ENCODE results near the gene ZPR1.

The ZPR1 gene

GRCh38 chr11:116742104-116742503 is 45.7 kb downstream of the ZPR1 start:
- FAIRE-seq = no peak

DNA sequence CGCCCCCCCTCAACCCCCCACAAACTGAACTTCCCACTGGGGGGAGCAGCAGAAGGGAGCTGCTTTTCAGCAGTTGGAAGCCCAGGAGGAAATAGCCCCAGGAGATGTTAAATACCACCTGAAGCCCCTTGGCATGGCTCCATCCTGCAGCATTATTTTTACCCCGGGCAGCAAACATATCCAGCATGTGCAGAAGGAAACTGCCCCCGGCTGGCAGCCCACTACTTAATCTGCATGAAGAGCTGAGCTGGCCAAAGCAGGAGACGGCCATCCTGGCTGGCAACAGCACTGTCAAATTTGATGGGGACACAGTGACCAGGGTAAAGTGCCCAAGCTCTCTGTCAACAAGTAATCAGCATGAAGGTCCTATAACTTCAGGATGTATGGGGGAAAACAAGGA is 47.1 kb downstream of the ZPR1 start:
- FAIRE-seq = no peak

DNA sequence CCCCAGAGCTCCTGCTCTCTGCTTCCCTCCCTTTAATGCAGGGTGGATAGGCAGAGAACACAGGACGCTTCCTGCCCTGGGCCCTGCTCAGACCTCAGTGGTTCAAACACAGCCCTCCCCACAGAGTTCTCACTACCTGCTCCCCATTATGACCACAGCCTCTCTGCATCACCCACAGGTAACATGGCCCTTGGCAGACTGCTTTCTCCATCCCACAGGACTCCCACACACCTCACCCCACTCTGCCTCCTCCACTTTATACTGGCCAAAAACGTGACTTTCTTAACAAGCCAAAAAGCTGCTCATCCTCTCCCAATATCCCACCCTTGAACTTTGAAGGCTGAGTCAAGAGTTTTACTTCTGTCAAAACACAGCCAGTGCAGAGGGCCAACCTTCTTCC is 48.8 kb downstream of the ZPR1 start:
- FAIRE-seq = no peak

- no peak for FAIRE-seq
Measured at GRCh38 chr11:116736763-116737162, 51.1 kb downstream of the ZPR1 start.

- FAIRE-seq = no peak
Measured at GRCh38 chr11:116733969-116734508, 53.8 kb downstream of the ZPR1 start.

DNA sequence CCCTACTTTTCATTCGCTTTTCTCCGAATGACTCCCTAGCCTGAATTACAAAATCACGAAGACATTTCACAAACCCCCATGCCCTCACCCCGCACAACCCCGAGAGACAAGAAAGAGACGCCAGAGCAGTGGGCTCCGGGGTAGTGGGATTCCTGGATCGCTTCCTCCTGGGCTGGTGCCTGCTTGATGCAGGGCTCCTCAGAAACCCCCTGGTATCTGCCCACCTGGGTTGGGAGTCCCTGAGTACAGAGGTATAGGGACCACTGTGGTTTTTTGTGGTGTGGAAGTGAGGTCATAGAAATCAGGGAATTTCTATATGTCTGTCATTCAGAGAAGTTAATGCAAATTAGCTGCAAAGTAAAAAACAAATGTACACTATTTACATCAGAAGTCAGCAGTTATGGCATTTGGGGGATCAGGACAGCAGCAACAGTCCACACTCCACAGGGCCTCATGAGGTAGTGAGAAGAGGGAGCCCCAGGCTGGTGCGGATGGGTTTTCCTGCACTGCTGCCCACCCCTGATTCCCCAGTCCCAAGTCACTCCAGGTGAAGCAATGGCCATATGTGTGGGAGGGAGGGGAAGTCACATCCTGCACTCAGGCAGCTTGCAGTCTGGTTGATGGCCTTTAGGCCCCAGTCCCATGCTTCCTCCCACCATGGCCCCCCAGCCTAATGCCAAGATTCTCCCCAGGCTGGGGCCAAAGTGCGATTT is 54.6 kb downstream of the ZPR1 start:
- FAIRE-seq = no peak

DNA sequence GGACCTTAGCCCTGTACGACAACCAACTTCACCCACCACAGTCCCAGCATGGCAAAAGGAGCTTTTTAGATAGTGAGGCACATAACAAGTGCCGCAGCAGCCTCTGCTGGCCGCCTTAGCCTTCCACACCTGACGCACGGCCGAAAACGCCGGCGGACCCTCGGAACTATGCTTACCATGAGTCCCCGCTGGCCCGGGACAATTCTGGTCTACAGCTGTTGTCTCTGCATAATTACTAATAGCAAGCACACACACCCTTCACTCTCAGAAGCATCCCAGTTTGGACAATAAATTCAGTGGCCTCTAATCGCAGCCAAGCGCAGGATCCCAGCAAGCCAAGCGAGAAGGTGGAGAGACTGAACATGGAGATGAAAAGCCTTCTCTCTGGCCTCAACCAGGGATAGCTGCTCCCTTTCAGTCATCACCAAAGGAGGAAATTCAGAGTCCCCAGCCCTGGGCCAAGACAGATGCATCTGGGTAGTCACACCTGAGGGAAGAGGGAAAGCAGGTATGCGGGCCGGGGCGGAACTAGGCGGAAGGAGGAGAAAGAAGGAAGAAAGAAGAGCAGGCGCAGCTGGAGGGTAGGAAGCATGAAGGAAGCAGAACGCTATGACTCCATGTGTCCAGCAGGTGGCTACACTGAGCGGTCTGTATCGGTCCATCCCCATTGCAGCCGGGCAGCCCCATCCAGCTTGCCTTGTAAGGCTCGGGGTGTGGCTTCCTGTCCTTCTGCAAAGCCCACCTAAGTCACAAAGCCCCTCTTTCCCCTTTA is 55.4 kb downstream of the ZPR1 start:
- no peak for FAIRE-seq

DNA sequence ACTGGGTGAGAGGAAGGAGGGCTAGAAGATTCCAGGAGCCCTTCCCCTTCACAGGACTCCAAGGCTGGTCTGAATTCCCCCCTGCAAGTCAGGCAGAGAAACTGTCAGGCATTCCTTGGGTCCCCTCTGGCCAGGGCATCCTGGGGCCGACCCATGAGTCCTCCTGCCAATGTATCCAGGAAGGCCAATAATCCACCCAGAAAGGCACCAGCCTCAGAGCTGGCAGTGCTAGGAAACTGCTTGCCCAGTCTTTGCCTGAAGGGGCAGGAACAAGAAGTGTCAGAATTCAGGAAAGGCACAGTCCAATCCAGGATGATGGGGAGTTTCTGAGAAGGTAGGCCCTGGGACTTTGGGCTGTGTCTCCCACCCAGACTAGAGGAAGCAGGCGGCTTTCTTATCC is 56.0 kb downstream of the ZPR1 start:
- FAIRE-seq = no peak

- FAIRE-seq = no peak
Measured at GRCh38 chr11:116731097-116731761, 56.6 kb downstream of the ZPR1 start.

- FAIRE-seq = no peak
Measured at GRCh38 chr11:116730601-116731000, 57.2 kb downstream of the ZPR1 start.

DNA sequence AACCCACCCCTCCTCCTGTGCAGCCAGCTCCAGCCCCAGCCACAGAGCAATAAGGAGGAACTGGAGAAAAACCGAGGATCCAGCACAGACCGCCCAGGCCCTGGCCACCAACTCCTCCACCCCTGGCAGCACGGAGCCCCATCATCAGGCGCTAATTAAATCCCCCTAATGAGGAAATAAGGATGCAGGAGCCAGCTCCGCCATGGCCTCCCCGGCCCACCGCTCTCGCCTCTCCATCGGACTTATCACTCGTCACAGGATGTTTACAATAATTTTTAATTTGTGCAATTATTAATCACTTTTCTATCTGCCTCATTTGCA is 57.6 kb downstream of the ZPR1 start:
- FAIRE-seq = no peak

DNA sequence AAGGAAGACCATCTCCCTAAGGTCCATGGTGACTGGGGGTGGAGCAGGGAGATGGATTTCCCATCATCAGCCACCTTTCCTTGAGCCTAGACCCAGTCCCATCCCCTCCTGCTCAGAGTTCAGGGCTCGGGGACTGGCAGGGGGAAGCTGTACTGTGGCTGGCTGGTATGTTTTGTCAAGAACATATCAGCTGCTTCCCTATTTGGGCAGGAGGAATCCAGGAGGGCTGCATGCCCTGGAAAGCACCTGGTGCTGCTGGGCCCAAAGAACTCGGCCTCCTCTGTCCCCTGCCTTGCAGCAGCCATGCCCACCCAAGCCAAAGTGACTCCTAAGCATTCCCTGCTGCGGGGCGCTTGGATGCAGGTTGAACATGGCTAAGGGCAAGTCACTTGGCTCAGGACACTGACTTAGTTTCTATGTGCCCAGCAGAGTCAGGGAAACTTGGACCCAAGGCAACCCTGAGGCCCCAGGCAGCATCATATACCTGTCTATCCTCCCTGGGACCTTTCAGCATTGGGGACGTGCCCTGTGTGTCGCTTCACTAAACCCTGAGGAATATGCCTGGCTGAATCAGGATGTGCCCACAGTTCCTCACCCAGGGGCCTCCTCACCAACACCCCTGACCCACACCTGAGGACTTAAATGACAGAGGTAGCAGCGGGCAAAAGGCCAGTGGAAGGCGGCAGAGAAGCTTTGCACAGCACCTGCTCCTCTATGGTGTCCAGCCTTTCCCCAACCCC is 58.2 kb downstream of the ZPR1 start:
- FAIRE-seq = no peak

DNA sequence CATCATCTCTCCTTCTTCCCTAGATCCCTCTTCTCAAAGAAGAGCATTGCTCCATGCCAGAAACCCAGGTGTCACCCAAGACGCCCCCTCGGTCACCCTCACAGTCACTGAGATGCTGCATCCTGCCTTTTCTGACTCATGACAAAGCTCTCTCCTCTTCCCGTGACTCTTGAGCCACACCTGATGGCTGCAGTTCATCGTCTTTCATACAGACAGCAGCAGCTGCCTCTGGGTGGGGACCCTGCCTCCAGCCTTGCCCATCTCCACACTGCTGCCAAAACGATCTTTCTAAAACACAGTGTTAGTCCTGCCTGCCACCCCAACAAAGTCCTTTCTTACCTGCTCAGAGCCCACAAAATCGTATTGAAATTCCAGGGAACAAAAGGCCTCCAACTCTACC is 59.8 kb downstream of the ZPR1 start:
- FAIRE-seq = no peak

DNA sequence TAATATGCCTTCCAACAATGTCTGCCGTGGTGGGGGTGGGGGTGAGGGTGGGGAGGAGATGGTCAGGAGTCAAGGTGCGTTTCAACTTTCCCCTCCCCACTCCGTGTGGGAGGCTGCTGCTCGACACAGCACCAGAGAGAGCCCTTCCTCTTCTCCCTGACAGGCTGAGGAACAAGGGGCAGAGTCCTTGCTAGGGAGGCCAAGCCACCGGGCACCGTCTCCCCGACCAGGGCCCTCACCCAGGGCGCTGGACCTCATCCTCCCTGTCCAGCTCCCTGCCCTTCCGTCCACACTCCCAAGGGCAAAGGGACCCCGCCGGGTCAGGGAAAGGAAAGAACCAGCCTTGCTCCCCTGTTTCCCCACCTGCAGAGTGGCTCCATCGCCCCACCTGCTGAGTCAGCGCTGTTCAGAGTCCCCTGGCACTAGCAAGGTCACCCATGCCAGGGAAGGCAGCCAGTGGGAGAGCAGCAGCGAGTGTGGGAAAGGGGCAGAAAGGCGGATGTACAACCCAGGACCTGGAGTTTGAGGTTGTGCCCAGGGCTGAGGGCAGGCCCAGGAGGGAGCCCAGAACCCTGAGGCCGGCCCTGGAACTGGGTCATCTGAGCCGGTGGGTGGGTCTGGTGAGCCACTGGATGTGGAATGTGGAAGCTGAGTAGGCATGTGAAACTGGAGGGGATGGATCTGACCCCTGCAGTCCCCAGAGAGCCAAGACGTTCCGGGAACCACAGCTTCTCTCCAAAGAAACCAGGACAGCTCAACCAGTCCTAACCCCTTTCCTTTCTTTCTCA is 62.2 kb downstream of the ZPR1 start:
- FAIRE-seq = no peak

- no peak for FAIRE-seq
Measured at GRCh38 chr11:116724813-116725212, 63.0 kb downstream of the ZPR1 start.

All from TTC549 (cell line).